GM18517 (cell line): ENCODE data around the gene KCNH4.
"Not testable (repeated sequence)": the region's sequence is repeated elsewhere in the genome, so short reads cannot be mapped to it uniquely, and the experiment has no call there.

Source experiments
- ATAC-seq: cut with Tn5 transposase; IDR thresholded peaks from one replicate; pipeline ENCODE4 v1.9.1; 2021; ENCODE audit warnings: mild to moderate bottlenecking, moderate library complexity; ENCODE audit not compliant: unreplicated experiment

KCNH4 gene

GRCh38 chr17:42140690-42141089, 40.3 kb downstream of the KCNH4 start:
- ATAC-seq: not testable (repeated sequence)

GRCh38 chr17:42138749-42139492, 42.0 kb downstream of the KCNH4 start:
- no peak for ATAC-seq

GRCh38 chr17:42136654-42137051, 44.3 kb downstream of the KCNH4 start:
- ATAC-seq: no peak

DNA sequence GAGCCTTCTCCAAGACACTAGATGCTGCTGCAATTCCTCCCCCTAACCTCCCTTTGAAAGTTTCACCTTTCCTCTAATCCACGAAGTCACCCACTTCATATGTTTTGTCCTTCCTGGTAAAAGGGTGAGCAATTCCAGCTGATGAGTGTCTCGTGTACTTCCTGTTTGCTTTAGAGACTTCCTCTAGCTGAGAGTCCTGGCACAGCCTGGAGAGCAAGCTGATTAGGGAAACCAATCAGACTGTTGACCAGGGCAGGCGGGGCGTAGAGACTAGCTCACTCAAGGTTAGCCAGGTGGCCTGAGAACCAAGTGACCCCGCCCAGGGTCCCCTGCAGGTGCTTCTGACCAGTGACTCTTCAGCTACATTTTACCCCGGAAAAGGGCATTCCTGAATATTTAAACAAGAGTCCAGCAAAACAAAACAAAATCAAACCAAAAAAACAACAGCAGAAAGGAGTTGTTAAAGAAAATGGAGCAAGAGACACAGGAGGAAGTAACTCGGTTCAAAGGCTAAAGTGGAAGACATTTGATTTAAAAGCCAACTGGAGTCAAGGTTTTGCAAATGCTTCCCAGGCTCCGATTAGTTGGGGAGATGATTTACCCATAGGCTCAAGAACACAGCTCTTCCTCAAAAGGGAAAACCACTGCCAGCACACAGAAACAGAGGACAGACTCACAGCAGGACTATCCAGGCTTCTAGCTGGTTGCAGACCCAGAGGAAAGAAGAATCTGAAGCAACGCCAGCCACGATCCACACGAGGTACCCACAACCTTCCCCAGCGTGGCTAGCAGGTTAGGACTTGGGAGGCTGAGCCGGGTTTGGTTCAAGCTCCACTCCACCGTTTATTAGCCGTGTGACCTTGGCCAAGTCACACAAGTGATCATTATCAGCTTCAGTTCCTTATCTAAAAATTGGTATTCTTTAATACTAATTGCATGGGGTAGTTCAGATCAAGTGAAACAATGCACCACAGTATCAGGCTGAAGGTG, 45.0 kb downstream of the KCNH4 start:
- ATAC-seq: no peak

GRCh38 chr17:42135151-42135550, 45.8 kb downstream of the KCNH4 start:
- ATAC-seq: no peak

DNA sequence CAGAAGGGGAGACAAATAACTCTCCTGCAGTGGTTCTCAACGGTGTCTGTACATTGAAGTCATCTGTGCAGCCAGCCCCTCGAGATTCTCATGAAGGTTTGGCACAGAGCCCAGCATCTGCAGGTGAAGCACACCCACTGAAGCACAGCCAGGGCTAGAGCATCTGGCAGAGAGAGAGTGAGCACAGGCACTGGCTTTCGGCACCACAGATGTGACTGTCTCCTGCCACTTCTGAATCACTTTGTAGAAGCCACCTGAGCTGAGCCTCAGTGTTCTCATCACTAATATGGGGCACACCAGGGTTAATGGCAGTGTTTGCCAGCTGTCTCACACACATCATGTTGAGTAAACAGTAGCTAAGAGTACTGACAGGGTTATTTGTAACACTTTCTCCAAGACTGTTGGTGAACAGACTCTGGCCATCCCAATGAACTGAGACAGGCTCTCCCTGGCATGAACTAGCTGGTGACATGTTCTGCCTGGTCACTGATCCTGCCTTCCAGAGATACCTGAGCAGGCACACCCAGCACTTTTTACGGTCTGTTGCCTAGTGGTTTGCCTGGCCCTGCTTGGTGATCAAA, 47.4 kb downstream of the KCNH4 start:
- ATAC-seq: no peak

- ATAC-seq: no peak
These were observed 48.0 kb downstream of the KCNH4 start for GRCh38 chr17:42132941-42133340.

DNA sequence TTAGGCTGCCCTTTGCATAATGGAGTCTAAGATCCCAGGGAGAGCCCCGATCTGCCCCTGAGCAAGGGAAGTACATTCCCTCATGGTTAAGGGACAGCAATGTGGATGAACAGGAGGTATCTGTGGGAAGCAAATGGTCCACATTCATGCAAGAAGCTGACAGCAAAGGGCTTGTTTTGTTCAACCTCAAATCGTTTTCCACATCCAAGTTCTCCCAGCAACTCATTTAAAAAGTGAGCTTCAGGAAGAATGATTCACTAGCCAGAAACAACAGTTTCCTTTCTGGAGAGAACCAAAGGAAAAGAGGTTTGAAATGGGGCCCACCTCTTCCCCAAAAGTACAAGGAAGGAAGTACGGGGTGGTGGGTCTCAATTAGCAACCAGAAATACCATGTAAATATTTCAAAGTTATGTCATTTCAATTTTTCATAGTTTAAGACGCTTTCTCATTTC, 48.9 kb downstream of the KCNH4 start:
- no peak for ATAC-seq

GRCh38 chr17:42131232-42131631, 49.7 kb downstream of the KCNH4 start:
- ATAC-seq: no peak

DNA sequence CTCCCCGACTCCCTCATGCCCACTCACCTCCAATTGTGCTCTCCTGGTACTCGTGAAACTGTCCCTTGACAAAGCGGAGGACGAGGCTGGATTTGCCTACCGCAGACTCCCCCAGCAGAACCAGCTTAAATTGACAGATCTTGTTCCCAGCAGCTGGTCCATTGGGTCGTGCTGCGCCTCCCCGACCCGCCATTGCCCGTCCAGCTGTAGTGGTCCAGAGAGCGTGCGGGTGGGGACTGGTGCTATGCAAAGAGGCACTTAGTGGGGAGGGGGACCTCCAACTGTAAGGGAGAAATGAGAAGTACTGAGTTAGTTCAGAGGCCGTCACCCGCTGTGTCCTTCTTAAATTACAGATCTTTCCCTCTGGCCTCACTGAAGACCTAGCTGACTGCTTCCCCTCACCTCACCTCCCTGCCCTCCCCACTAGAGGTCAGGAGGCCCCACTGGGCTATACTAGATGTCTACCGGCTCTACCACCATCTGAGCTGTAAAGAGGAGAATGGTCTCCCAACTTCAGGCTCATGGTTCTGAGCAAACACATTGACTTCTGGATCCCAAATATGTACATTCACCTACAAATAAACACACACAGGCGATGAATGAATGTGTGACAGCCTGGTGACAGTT, 50.5 kb downstream of the KCNH4 start:
- no peak for ATAC-seq

GRCh38 chr17:42129109-42129837, 51.7 kb downstream of the KCNH4 start:
- ATAC-seq: no peak

DNA sequence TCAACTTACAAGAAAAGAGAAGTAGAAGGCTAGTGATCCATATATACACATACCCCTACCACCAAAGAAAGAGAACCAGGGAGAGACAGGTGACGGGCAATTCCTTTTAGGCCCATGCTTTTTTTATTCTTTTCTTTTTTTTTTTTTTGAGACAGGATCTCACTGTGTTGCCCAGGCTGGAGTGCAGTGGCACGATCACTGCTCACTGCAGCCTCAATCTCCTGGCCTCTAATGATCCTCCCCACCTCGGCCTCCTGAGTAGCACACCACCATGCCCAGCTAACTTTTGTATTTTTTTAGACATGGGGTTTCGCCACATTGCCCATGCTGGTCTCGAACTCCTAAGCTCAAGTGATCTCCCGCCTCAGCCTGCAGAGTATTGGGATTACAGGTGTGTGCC, 53.5 kb downstream of the KCNH4 start:
- ATAC-seq: no peak

DNA sequence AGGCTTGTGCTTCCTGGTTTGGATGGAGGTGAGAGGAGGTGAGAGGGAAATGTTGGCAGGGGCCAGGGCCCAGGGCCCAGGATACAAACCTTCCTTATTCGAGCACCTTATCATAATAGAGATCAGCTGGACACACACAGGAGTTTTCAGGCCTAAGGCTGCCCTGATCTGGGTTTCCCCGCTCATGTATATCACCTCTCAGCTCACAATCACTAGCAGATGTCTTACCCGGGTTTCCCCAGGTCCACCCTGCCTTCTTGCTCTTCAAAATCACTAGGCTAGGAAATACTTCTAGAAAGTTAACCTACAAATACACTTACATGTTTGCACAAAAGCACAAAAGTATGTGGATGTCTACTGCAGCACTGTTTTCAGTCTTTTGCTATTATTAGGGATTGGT, 54.1 kb downstream of the KCNH4 start:
- no peak for ATAC-seq

DNA sequence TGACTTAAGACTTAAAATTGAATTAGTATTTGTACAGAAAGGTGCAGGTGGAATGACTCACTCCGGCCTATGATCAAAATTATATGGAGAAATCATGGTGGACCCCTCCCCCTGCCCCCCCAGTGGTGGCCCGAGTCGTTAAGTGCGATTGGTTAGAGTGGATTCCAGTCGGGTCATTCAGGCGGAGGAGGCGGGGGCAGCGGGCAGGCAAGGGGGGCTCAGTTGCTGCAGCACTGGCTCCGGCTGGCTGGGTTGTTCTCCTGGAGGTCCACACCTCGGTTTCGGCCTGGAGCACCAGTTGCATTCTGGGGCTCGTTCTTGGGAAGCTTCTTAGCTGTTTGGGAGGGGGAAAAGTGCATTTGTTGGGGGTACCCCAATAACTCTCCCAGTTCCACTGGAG, 55.4 kb downstream of the KCNH4 start:
- ATAC-seq: no peak

- ATAC-seq: no peak
These were observed 56.7 kb downstream of the KCNH4 start for GRCh38 chr17:42124256-42124655.

DNA sequence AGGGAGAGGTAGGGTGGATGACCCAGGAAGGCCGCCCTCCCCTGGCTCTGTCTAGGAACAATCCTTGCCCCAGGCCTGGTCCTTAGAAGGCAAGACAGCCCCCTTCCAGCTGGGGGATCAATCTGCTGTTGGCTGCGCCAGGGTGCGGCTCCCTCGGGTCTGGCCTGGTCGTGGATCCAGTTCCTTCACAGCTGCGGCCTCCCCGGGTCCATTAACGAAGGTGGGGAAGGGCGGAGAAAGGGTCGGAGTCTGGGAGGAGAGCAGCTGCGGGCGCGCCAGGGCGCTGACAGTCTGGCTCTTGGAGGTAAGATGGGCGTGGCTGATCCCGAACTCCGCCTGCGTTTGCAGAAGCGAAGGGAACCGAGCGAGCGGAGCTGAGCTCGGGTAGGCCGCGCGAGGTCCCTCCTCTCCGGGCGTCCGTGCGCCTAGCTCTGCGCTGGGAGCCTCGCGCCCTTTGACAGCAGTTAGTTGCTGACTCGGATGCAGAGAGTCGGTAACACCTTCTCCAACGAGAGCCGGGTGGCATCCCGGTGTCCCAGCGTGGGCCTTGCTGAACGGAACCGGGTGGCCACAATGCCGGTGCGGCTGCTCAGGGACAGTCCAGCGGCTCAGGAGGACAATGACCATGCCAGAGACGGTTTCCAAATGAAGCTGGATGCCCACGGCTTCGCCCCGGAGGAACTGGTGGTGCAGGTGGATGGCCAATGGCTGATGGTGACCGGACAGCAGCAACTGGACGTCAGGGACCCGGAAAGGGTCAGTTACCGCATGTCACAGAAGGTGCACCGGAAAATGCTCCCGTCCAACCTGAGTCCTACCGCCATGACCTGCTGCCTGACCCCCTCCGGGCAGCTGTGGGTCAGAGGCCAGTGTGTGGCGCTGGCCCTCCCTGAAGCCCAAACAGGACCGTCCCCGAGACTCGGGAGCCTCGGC, 58.3 kb downstream of the KCNH4 start, which contains the start of gene HSPB9:
TSS of gene HSPB9 (plus strand) at position 434 of the 933 bp plus-strand sequence. CDS start at position 481, 47 bp downstream.
- no peak for ATAC-seq

DNA sequence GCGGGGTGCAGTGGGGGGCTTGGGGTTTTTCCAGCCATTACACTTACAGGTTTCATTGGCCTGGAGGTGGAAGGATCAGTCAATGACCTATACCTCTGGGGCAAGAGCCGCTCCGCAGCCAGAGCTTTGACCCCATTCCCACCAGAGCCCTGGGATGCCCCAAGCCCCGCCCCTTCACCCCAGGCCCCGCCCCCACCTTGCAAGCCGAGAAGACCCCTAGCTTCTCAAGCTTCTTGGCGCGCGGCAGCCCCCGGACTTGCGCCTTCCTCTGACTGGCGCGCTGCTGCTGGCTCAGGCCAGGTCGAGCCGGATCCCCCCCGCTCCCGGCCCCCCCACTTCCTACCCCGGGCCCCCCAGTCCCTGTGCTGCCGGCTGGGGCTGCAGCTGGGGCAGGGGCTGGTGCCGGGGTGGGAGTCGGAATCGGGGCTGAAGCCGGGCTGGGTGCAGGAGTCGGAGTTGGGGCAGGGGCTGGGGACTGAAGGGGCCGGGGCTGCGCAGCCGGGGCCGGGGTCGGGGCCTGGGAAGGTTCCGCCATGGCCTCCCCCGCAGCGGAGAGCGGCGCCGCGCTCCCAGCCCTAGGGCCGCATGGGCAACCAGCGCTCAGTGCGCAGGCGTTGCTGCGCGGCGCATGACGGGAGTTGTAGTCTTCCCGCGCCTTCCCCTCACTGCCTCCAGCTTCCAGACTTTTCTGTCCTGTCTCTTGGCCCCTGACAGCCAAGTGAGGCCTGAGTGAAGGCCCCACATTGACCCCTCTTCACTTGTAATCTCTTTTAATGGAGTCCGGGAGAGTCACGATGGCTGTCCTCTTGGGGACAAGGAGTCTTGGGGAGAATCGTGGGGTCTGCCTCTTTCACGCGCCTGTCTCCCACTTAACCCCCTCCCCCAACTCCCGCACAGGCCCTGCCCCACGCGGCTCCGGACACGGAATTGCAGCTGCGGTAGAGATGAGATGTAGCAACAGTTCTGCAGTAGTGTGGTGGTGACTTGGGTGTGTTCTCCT, 59.9 kb downstream of the KCNH4 start, which contains the start of gene KAT2A:
TSS of gene KAT2A (minus strand) at position 598 of the 1,000 bp plus-strand sequence. CDS start at position 535, 63 bp downstream.
- ATAC-seq: no peak
